T-cell (primary cell): Measurements from ENCODE around the gene CARD19. TPM values are rescaled to one million over a fixed set of nuclear protein-coding genes. Genes with fewer than 3 reads are reported as not detected.
"Not testable (repeated sequence)": the region's sequence is repeated elsewhere in the genome, so short reads cannot be mapped to it uniquely, and the experiment has no call there.

Experiments used
- ATAC-seq, 4 experiments: fragments of 200-7000 bp in 3 of 4; fragments of 150-1000 bp in 1 of 4; cut with Tn5 transposase; replicated peaks in 1 of 4; 1 replicate in 3 of 4; 2 replicates in 1 of 4; pipeline ENCODE4 v1.10.0; 2021; ENCODE audit warnings: moderate library complexity in 3 of 4, mild to moderate bottlenecking in 2 of 4, moderate number of reproducible peaks in 1 of 4
- CTCF ChIA-PET, 2 donors: fragments of 300-600 bp; sonication (Branson Sonifier 250); formaldehyde crosslinking; loops; one replicate each; lab custom pipeline; 2022; ENCODE audit warnings: antibody characterized with exemption in 2 of 2; lab: Charles Lee
- POLR2A ChIA-PET, 2 donors: fragments of 300-600 bp; sonication (Branson Sonifier 250); formaldehyde crosslinking; loops; one replicate each; lab custom pipeline; 2022; ENCODE audit warnings: antibody characterized with exemption in 2 of 2; lab: Charles Lee
- DNase-seq, 35 experiments: peaks; one replicate each; pipeline versions ENCODE4 v3.0.0 to v3.0.0-alpha.2; 2013 to 2023
- H3K27ac ChIP-seq: one replicate; pipeline ENCODE4 v1.5.1; 2013; ENCODE audit warnings: low read length
- H3K27me3 ChIP-seq, 2 experiments: replicated peaks in 1 of 2; 1 replicate in 1 of 2; 2 replicates in 1 of 2; pipeline versions ENCODE4 v1.6.1 to v1.7.0; 2013; ENCODE audit warnings: low read length in 1 of 2, mixed read lengths in 1 of 2; ENCODE audit not compliant: control insufficient read depth in 2 of 2, insufficient read depth in 2 of 2; ENCODE audit errors: extremely low read depth in 1 of 2
- H3K36me3 ChIP-seq, 2 donors: 1 replicate in 1 of 2; 2 replicates in 1 of 2; pipeline versions ENCODE4 v1.6.1 to v1.7.0; 2013; ENCODE audit warnings: low read length in 1 of 2; ENCODE audit not compliant: control insufficient read depth in 2 of 2, insufficient read depth in 1 of 2; ENCODE audit errors: extremely low read depth in 1 of 2
- H3K4me1 ChIP-seq, 2 experiments: 1 replicate in 1 of 2; 2 replicates in 1 of 2; pipeline versions ENCODE4 v1.6.1 to v1.7.0; 2013; ENCODE audit warnings: low read length in 2 of 2, mixed read lengths in 1 of 2; ENCODE audit not compliant: insufficient read depth in 2 of 2, control insufficient read depth in 1 of 2; ENCODE audit errors: extremely low read depth in 1 of 2
- H3K4me3 ChIP-seq, 2 donors: 1 replicate in 1 of 2; 2 replicates in 1 of 2; pipeline versions ENCODE4 v1.5.1 to v1.7.0; 2013; ENCODE audit warnings: mild to moderate bottlenecking in 2 of 2, low read length in 1 of 2, moderate library complexity in 1 of 2; ENCODE audit not compliant: control insufficient read depth in 1 of 2; ENCODE audit errors: extremely low read depth in 1 of 2
- H3K9me3 ChIP-seq: 2 replicates; pipeline ENCODE4 v1.7.0; 2013
- H3K27ac Mint-ChIP-seq, 2 donors: one replicate each; pipeline ENCODE4 v1.8.0; 2020 to 2021; ENCODE audit warnings: mild to moderate bottlenecking in 2 of 2, mixed read lengths in 2 of 2
- H3K27me3 Mint-ChIP-seq, 2 donors: one replicate each; pipeline ENCODE4 v1.8.0; 2021 to 2022; ENCODE audit warnings: mixed read lengths in 2 of 2
- H3K36me3 Mint-ChIP-seq: one replicate; pipeline ENCODE4 v1.8.0; 2021; ENCODE audit warnings: mixed read lengths
- H3K4me1 Mint-ChIP-seq, 3 donors: one replicate each; pipeline ENCODE4 v1.8.0; 2020 to 2022; ENCODE audit warnings: mixed read lengths in 3 of 3, mild to moderate bottlenecking in 1 of 3
- H3K4me3 Mint-ChIP-seq, 3 donors: one replicate each; pipeline ENCODE4 v1.8.0; 2020 to 2022; ENCODE audit warnings: mild to moderate bottlenecking in 3 of 3, mixed read lengths in 3 of 3, moderate library complexity in 3 of 3
- H3K9me3 Mint-ChIP-seq, 3 donors: one replicate each; pipeline ENCODE4 v1.8.0; 2020 to 2022; ENCODE audit warnings: mixed read lengths in 3 of 3
- WGBS: methylation state at CpG from one replicate; pipeline ENCODE4 v1.1.5; 2013; ENCODE audit warnings: missing lambda C conversion rate; ENCODE audit not compliant: insufficient coverage; 5-methylcytosine and 5-hydroxymethylcytosine counted together
- total RNA-seq, 35 experiments: library from RNA in 6 of 35; stranded (reverse) in 6 of 35; fragments of 120-200 nt in 1 of 35; gene quantifications; one replicate each; pipeline versions ENCODE4 v1.2.1 to v1.2.4 and lab custom pipeline; 2013 to 2026

The CARD19 gene
- total RNA-seq, 5 donors from 2014 or later (not counting 1 experiment from before 2014, with no cell fraction given) = 39.7 to 98.5 (median 72.8) TPM

DNA sequence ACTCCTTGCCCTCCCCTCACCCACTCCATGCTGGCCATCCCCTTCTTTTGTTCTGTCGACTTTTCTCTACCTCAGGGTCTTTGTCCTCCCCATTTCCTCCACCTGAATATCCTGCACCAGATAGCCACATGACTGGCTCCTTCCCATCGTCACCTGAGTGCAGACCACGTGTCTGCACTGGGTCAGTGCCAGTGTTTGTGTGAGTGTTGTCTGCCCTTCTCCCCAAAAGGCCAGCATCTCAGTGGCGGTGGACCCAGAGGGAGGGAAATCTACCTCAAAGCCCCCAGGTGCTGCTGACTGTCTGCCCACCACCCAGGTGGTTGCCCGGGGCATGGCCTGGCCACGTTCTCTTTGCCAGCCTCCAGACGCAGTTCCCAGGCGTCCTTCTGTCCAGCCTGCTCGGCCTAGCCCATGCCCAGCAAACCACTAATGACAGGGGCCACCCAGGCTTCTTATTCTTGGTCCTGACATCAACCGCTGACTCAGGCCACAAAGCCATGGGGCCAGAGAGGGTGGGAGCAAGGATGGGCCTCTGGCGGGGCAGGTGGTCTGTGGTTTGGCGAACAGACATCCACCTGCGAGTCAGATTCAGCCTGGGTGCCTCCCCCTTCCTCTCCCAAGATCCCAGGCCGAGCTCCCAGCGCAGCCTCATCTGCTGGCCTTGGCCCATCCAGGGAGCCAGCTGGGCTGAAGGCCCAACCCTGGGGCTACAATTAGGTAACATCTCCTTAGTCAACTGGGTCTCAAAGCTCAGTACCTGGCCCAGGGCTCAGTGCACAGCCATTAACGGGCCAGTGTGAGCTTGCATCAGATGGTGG is 43.6 kb downstream of the CARD19 start:
- POLR2A ChIA-PET = no interaction called here
- peaks cover 61 to 73% (median 73%) of the 10 kb centered on the region in 3 donors for H3K4me1 Mint-ChIP-seq
- Histone ChIP-seq H3K4me3 (peak overlapping the region in 1 of 2 donors; percentile 15), H3K27me3 (peaks cover 0 to 6% of the 10 kb centered on the region in 2 experiments), H3K9me3 (no peaks in the 10 kb centered on the region), H3K36me3 (no peaks in the 10 kb centered on the region), H3K4me1 (peaks cover 26 to 83% of the 10 kb centered on the region in 2 experiments), H3K27ac (no peak overlapping the region)
- no peaks in the 10 kb centered on the region for H3K27me3 Mint-ChIP-seq
- no peaks in the 10 kb centered on the region for H3K36me3 Mint-ChIP-seq
- no peak for DNase-seq
- no peak for ATAC-seq
- CTCF ChIA-PET = no interaction called here
- no peaks in the 10 kb centered on the region for H3K9me3 Mint-ChIP-seq
- 92% methylated on average over 9 of the region's 16 CpGs for WGBS
- H3K4me3 Mint-ChIP-seq = no peak overlapping the region
- peak overlapping the region in 1 of 2 donors; percentile 58 for H3K27ac Mint-ChIP-seq

GRCh38 chr9:93141771-93142483 is 45.9 kb downstream of the CARD19 start:
- peak overlapping the region in 1 of 3 donors; percentile 13 for H3K4me3 Mint-ChIP-seq
- no peaks in the 10 kb centered on the region for H3K27me3 Mint-ChIP-seq
- H3K27me3 ChIP-seq = no peaks in the 10 kb centered on the region
- no peaks in the 10 kb centered on the region for H3K9me3 ChIP-seq
- ATAC-seq = no peak
- H3K27ac ChIP-seq = peak overlapping the region; percentile 82
- H3K4me3 ChIP-seq = no peak overlapping the region
- H3K4me1 ChIP-seq = peaks cover 23 to 78% of the 10 kb centered on the region in 2 experiments
- H3K36me3 ChIP-seq = no peaks in the 10 kb centered on the region
- POLR2A ChIA-PET = interaction anchor here in 1 of 2 donors (0.5 to 0.6 kb wide), 3 partner anchors 12 to 500 kb away, joined by 3 to 5 read pairs (median 3); no protein-coding TSS in a partner anchor
- CTCF ChIA-PET = interaction anchor here (0.5 to 1.2 kb wide), 4 partner anchors 33 to 161 kb away, joined by 3 to 6 read pairs (median 6); no protein-coding TSS in a partner anchor
- peaks cover 0 to 4% (median 3%) of the 10 kb centered on the region in 3 donors for H3K9me3 Mint-ChIP-seq
- WGBS = 90% methylated on average over 3 of the region's 8 CpGs
- H3K4me1 Mint-ChIP-seq = peaks cover 60 to 72% (median 64%) of the 10 kb centered on the region in 3 donors
- no peak for DNase-seq
- H3K27ac Mint-ChIP-seq = peak overlapping the region; percentile 82 to 98
- no peaks in the 10 kb centered on the region for H3K36me3 Mint-ChIP-seq

GRCh38 chr9:93143830-93144530 is 48.0 kb downstream of the CARD19 start:
- peak; percentile 96 to 98 (median 96) for ATAC-seq
- ChIA-PET CTCF (interaction anchor here in 1 of 2 donors (0.5 kb wide), 1 partner anchor 45 kb away, joined by 6 read pairs; no protein-coding TSS in a partner anchor), POLR2A (interaction anchor here (0.6 to 1.0 kb wide), 3 partner anchors 37 to 819 kb away, joined by 3 to 15 read pairs (median 3); partner anchors contain the start of gene NOL8 (in 1 of the 2))
- peak overlapping the region; percentile 98 for H3K27ac Mint-ChIP-seq
- H3K36me3 ChIP-seq = no peaks in the 10 kb centered on the region
- H3K4me1 Mint-ChIP-seq = peaks cover 50 to 63% (median 51%) of the 10 kb centered on the region in 3 donors
- WGBS = 20% methylated on average over 9 of the region's 15 CpGs
- peaks cover 0 to 4% (median 3%) of the 10 kb centered on the region in 3 donors for H3K9me3 Mint-ChIP-seq
- no peaks in the 10 kb centered on the region for H3K36me3 Mint-ChIP-seq
- peak overlapping the region in 1 of 2 donors; percentile 17 for H3K4me3 ChIP-seq
- DNase-seq = peak; percentile 58 to 82 (median 70)
- H3K27ac ChIP-seq = peak overlapping the region; percentile 82
- H3K9me3 ChIP-seq = no peaks in the 10 kb centered on the region
- H3K4me3 Mint-ChIP-seq = peak overlapping the region; percentile 11 to 69 (median 21)
- no peaks in the 10 kb centered on the region for H3K27me3 ChIP-seq
- no peaks in the 10 kb centered on the region for H3K27me3 Mint-ChIP-seq
- peaks cover 23 to 61% of the 10 kb centered on the region in 2 experiments for H3K4me1 ChIP-seq

GRCh38 chr9:93146696-93147095 is 50.7 kb downstream of the CARD19 start:
- peak in 1 of 35 experiments; percentile 49 for DNase-seq
- H3K4me3 Mint-ChIP-seq, POLR2A ChIA-PET, H3K27me3 ChIP-seq, H3K4me3 ChIP-seq, H3K27me3 Mint-ChIP-seq, H3K27ac ChIP-seq, H3K9me3 ChIP-seq, H3K36me3 ChIP-seq, H3K36me3 Mint-ChIP-seq, ATAC-seq, H3K9me3 Mint-ChIP-seq: not testable (repeated sequence)
- peaks cover 42 to 56% (median 44%) of the 10 kb centered on the region in 3 donors for H3K4me1 Mint-ChIP-seq
- 38% methylated on average over 3 of the region's 6 CpGs for WGBS
- H3K4me1 ChIP-seq = peaks cover 22 to 34% of the 10 kb centered on the region in 2 experiments
- CTCF ChIA-PET = interaction anchor here in 1 of 2 donors (0.5 kb wide), 1 partner anchor 118 kb away, joined by 3 read pairs; no protein-coding TSS in a partner anchor
- H3K27ac Mint-ChIP-seq = peak overlapping the region; percentile 56 to 80

DNA sequence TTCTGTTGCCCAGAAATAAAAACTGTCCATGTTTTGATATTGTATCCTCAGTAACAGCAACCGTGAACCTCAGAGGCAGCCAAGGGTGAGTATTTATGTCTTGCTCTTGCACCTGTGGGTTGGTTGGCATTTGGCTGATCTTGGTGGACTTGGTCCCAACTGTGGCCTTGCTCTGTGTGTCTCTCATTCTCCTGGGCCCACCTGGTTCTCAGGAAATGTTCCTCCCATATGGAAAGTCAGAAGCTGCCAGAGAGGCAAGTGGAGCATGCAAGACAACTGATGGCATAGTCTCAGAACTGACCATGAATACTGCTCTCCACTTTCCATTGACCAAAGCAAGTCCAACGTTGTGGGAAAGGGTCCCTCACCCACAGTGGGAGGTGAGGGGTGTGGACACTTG is 51.6 kb downstream of the CARD19 start:
- no CpG with 5 or more reads among the region's 2 CpGs for WGBS
- H3K36me3 ChIP-seq = no peaks in the 10 kb centered on the region
- no peak for DNase-seq
- Mint-ChIP-seq H3K27ac (peak overlapping the region in 1 of 2 donors; percentile 71), H3K4me1 (peaks cover 34 to 47% (median 35%) of the 10 kb centered on the region in 3 donors), H3K36me3 (no peaks in the 10 kb centered on the region), H3K9me3 (peaks cover 0 to 4% (median 3%) of the 10 kb centered on the region in 3 donors), H3K4me3 (no peak overlapping the region), H3K27me3 (no peaks in the 10 kb centered on the region)
- CTCF ChIA-PET = no interaction called here
- H3K4me3 ChIP-seq = no peak overlapping the region
- H3K27ac ChIP-seq = no peak overlapping the region
- POLR2A ChIA-PET = no interaction called here
- peaks cover 14 to 25% of the 10 kb centered on the region in 2 experiments for H3K4me1 ChIP-seq
- no peaks in the 10 kb centered on the region for H3K27me3 ChIP-seq
- no peak for ATAC-seq
- no peaks in the 10 kb centered on the region for H3K9me3 ChIP-seq
